ENCODE data around the gene PITX1.

Gene PITX1

DNA sequence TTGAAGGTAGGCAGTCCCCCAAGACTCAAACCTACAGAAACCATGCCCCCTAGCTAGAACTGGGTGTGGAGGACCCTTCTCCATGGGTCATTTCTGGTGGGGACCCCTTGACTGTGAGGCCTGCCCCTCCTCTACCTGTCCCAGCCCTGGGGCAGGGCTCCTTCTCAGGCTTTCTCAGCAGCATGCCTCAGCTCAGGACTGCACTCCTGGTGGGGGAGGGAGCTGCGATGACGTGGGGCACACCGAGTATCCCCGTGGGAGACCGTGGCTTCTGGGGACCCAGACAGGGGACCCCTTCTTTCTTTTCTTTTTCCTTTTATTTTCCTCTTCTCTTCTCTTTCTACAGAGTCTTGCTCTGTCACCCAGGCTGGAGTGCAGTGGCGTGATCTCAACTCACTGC lies 27.0 kb upstream of the PITX1 start:
- no peak for DNase-seq

DNA sequence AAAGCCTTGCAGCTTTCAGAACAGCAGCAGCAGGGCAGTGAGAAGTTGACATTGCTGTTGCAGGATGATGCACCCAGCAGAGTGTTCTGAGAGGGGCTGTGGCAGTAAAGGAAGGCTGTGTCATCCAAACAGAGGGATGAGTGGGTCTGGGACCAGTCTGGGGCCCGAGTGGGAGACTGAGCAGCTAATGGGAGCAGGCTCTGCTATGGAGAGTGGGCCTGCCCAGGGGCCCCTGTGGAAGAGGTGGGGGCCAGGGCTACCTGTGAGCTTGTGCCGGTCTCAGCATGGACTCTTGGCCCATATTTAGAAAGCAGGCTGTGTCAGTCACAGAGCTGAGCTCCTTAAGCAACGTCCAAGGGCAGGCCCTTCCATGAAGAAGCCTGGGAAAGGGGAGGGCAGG lies 26.0 kb upstream of the PITX1 start:
- no peak for DNase-seq

DNA sequence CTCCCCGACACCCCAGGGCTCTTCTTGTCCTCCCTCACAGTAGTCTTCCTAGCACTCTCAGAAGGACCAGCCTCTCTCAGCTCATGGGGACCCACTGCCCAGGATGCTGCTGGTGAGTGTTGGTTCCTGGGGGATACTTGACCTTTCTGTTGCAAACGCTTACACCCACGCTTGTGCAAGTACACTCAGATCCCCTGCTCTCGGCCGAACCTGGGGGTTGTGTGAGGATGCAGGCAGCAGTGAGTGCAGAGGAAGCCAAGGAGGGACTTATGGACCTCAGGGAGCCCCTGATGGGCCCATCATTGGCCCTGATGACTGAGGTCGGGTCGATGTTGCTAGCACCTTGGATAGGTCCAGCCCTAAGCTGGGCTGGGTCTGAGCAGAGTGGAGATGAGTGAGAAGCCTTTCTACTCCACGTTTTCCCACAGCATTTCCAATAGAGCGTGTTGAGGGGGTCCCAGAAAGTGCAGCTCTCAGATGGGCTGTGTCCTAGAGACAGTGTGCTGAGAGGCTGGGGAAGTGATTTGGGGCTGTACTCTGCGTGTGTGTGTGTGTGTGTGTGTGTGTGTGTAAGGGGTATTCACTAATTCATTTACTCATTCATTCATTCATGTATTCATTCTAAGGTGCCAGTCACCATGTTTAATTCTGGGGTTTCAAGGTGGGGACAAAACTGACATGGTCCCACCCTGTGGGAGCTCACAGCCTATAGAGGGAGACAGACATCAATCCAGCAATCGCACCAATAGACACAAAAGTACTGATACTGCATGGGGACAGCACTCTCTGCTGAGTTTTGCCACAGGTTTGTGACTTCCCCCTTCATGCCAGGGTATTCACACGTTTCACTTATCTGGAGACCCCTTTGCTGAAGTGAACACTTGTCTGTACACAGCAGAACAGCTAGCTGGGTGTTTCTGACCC lies 25.2 kb upstream of the PITX1 start:
- no peak for DNase-seq

DNA sequence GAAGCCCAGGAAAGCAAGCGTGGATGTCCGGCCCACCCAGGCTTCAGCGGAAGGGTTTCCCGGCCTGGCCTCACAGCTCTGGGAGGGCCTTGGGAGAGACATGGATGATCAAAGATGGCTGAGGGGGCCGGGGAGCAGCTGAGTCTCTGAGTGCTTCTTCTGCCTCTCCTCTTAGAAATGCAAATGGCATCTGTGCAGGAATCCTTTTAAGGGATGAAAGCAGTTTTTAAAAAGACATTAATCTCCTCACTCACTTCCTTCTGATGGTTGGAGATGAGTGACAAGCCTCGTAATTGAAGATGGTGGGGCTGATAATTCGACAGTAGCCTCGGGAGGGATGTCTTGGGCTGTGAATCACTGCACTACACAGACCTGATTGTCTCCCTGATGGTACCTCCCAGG lies 24.3 kb upstream of the PITX1 start:
- DNase-seq, result no peak

DNA sequence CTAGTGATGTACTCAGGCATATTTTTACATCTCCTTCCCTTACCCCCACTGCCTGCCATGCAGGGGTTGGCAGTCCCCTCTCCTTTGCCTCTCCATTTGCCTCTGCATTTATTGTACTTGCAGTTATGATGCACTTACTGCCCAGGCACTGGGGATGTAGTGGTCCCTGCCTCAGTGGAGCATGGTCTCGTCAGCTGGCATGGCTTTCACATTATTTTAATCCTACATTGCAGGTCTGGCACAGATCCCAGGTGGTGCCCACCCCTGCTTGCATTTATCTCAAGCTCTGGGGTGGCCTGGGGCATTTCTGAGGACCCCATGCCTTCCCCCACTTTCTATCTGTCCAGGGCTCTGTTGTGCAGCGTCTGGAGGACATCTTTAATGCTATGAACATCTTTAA lies 23.2 kb upstream of the PITX1 start:
- DNase-seq, result no peak

DNA sequence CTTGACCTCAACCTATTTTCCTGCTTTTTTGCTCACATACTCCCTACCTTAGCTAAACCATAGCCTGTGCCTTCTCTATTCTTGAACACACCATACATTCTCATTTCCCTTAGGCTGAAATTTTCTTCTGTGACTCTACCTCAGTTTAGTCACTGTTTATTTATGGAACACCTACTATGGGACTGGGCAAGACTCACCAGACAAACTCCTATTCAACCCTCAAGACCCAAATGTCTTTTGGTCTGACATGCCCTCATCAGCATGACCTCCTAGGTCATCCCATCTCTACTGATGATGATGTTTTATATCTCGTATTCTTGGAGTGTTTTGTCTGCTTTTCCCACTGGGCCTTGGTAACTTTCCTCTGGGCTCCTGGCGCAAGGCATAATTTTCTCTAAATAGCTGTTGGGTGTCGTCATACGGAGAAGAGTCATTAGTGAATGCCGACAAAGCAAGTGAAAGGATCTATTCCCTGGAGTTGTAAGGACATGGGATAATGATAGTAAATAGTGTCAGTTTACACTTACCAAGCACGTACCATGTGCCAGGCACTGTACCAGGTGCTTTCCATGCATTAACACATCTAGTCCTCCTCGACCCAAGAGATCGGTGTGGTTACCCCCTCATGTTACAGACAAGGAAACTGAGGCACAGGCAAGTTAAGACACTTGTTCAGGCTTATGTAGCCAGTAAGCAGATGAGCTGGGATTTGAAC lies 22.4 kb upstream of the PITX1 start:
- DNase-seq, result no peak

DNA sequence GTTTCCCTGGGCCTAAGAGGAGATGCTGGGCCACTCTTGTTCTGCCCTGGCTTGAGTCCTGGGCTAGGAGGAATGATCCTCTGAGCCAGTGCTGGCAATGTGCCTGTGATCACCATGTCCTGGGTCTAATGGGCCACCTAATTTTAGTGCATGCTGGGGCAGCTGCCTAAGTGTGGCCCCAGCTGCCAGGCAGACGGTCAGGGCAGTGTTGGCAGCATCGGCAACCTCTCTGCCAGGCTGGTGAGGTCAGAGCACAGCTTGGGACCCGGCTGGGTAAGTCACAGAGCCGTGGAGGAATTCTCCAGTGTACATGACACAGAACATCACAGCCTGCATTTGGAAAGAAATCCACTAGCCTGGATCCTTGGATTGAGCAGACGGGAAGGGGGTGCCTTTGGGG lies 21.4 kb upstream of the PITX1 start:
- no peak for DNase-seq

DNA sequence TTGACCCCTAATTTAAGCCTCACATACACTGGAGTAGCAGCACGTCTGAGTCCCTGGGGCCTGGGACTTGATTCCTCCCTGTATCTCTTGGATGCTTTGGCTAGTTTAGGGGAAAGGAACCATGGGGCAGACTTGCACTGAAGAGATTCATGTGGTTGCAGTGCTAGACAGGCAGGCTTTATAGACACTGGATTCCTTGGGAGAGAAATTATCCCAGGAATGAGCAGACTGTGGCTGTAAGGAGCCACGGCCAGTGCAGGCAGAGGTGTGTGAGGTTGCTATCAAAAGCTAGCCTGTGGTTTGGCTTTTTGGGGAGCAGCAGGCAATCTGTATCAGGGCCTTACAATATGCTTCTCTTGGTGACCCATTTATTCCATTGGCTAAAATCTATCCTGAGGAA lies 20.5 kb upstream of the PITX1 start:
- no peak for DNase-seq

DNA sequence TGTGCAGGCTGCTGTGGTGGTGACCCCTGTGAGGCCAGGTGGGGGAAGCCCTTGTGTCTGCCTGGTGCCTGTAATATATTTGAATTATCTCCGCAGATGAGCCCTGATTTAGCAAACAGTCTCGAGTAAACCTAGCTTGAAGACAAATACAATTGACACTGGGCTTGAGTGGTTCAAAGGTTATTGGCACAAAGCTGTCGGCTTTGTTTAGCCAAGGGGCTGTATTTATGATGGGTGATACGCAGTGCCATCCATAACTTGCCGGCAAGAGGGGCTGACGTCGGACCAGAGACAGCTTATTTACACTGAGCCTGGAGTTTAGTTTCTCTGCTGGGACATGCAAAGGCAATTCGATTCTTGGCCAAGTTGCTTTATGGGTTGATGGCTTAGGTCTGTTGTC lies 20.0 kb upstream of the PITX1 start:
- DNase-seq, result no peak

DNA sequence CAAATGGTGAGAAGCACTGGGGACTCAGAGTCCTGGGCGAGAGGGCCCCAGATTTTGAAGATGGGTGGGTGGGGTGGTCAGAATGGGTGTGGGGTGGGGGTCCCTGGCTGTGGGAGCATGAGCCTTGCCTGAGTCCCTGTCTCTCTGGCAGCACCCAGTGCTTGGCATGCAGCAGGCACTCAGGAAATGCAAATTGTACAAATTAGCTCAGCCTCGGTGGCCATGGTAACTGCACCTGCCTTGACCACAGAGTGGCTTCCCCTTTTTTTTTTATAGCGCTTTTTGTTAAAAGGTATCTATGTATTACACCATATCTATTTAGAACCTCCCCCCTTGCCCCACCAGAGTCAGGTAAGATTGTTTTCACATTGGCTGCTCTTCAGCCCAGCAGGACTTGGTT lies 19.2 kb upstream of the PITX1 start:
- DNase-seq, result no peak

DNA sequence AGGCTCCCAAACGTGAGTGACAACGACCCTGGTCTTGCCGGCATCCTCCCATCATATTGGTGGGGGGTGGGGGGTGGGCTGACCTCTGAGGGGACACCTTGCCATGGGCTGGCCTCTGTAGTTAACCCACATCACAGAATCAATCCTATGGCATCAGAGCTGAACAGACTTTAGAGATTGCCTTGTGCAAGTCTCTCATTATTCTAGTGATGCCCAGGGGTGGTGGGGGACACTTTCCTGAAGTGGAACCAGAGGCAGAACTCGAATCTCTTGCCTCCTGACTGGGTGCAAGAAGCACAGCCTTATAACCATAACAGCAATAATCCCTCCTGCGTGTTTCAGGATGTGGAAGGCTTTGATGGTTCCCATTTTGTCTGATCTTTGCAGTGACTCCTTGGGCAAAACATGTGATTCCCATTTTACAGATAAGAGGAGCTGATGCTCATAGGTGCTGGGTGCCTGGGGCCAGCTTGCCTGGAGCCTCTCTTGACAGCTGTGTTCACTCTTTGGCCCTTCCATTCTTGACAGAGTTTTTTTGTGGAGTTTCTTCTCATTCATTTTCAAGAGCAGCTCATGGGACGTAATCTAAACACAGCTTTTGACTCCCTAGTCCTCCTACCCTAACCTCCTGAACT lies 18.6 kb upstream of the PITX1 start:
- no peak for DNase-seq

DNA sequence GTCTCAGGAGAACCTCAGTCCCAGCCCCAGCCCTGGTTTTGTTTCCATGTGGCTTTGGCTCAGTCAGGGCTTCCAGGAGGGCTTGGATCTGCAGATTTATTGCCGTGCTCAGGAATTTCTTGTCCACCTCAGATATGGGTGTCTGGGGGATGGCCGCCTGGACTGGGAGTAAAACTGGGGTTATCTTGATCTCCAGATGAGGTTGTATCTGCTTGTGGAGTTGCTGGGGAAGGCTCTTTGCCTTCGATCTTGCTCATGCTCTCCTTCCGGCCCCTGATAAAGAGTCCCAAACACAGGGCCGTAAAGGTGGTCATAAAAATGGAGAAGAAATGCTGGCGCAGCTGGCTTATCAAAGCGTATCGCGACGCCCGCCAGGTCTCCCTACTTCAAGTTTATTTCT lies 17.8 kb upstream of the PITX1 start:
- no peak for DNase-seq

DNA sequence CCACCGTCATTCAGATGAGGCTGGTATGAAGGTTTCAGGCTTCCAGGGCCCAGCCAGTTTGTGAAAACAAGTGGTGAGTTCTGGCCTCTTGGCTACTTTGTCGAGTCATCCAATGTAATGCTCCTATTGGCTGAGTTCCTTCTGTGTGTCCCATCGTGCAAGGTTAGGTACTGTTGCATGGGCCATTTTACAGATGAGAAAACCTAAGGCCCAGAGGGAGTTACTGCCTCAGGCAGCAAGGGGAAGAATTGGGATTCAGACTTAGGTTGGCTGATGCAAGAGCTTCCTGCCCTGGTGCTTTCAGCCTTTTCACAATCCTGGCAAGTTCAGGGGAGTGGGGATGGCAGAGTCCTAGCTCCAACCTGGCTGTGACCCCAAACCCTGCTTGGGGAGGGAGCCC lies 17.4 kb upstream of the PITX1 start:
- no peak for DNase-seq

DNA sequence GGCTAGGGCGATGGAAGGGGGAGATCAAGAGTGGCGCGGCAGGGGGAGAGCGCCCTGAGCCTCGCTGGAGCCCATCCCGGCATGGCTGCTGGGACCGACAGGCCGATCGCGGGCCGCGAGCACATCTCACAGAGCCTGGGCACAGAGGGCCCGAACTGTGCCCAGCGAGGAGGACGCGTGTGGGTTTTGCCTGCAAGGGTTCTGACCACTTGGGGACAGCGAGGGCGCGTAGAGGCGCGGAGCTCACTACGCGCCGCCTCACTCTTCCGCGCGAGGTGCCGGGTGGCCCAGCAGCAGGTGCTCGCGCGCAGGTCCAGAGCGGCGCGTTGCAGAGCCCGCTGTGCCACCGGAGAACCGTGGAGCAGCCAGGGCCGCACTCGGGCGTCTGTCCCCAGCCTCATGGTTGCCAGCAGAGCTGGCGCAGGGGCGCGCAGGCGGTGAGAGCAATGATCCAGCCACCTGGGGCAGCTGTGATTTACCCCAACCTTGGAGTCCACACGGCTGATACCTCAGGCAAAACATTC lies 16.3 kb upstream of the PITX1 start:
- DNase-seq, result no peak

DNA sequence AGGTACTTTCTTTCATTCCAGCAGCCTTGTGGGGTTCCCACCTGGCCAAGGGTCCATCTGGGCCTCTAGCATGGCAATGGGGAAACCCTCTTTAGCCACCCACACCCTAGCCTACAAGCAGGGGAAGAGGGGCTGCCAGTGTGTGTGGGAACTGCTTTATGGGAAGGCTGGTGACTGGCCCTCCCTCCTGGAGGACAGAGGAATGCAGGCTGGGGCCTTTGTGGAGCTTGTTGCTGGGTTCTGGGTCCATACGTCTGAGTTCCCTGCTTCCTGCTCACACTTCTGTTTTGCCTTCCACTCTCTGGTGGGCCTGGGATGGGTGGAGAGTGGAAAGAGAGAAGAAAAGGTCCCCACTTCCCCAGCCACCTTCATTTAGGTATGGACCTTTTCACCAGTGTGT lies 14.9 kb upstream of the PITX1 start:
- DNase-seq, result no peak

DNA sequence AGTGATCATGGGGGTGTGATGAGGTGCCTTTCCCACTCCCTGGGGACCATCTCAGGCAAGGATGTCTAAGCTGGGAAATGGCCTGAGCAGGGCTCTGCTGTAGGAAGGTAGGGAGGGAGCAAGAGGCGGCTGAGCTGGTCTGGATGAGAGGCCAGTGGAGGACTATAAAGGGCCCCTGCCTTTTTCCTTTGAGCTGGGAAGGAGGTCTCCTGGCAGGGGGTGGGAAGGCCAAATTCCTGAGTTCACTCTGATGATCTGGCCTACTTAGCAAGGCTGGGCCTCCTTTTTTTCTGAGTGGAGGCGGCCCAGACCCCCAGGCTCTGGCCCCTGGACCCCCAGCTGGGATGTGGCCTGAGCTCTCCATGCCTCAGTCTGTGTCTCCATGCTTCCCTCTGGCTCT lies 14.3 kb upstream of the PITX1 start:
- no peak for DNase-seq

DNA sequence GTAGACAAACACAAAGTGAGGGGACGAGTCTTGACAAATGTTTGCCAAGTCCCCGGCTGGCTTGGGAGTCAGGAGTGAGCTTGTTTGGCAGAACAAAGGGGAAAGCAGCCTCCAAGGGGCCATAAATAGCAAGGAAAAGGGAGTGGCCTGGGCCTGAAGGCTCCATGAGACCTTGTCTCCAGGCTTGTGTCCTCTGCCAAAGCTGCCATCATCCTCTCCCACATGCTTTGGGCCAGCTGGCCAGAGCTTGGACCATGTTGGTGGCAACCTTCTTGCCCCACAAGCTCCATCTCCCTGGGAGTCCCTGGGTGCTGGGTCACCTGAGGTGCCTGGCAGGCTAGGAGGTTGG lies 13.3 kb upstream of the PITX1 start:
- DNase-seq, result no peak

DNA sequence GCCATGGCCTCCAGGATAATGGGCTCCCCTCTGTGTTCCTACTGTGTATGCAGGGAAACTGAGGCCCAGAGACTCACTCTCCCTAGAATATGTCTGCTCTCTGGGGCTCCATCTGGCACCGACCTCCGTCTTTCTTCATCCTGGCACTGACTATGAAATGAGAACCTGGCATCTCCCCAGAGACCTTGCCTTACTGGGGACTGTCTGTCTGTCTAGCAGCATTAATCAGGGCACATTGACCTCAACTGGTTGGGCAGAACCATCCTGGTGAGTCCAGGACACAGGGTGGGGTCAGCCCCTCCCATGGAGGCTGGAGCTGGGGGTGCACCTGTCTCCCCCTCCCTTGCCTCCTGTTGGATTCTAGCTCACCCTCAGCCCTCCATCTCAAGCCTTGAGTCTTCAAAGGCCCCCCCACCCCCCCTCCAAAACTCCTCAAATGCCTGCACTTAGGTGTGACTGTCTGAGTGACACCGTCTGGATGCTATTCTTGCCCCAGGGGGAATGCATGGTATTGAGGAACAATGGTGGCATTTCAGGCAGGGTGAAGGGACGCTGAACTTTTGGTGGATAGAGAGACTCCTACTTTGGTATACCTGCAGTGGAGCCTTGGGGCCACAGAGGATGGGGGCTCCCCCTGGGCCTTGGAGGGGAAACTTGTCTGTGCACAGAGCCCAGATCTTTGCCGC lies 12.8 kb upstream of the PITX1 start:
- DNase-seq, result no peak

DNA sequence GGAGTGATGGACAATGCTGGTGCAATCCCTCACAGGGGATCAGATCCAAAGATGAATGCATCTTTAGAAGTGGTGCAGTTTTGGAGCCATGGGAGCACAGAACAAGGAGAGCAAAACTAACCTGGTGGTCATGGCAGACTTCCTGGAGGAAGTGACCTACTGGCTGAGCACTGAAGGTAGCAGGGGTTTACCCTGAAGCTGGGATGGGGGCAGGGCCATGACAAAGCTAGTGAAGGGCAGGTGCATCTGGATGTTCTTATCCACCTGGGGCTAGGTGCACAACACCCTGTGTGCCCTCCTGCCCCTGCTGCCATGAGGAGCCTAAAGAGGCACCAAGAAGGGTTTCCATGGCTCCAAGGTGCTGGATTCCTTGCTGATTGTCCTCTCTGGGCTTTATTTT lies 11.5 kb upstream of the PITX1 start:
- no peak for DNase-seq

DNA sequence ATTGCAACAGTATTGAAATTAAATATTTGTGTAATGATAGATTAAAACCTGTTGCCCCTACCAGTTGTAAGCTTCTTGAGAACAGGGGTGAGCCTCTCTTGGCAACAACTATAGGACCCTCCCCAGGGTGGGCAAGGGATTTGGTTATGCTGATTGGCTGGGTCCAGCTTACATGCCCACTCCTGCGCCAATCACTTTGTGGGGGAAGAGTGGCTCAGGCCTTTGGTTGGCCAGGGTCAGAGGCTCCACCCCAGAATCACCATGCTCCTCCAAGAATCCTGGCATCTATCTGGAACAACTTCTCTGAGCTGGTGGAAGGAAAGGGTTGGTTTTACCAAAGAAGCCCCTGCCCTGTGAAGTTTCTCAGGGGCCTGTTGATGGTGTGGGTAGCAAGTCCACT lies 8.6 kb upstream of the PITX1 start:
- no peak for DNase-seq

DNA sequence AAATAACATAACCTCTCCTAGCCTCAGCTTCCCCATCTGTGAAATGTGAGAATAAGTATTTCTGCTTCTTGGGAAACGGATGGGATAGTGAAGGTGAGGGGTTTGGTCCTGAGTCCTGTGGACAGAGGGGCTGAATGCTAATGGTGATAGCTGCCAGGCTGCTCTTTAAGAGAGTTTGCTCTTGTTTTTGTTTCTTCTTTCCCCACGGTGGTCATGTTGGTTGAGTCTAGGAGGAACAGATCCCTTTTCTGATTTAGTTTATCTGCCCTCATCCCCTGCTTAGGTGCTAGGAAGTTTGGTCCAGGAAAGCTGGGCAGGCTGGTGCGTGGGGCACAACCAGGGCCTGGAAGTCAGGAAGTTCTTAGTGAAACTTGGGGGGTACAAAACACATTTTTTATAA lies 7.7 kb upstream of the PITX1 start:
- no peak for DNase-seq

DNA sequence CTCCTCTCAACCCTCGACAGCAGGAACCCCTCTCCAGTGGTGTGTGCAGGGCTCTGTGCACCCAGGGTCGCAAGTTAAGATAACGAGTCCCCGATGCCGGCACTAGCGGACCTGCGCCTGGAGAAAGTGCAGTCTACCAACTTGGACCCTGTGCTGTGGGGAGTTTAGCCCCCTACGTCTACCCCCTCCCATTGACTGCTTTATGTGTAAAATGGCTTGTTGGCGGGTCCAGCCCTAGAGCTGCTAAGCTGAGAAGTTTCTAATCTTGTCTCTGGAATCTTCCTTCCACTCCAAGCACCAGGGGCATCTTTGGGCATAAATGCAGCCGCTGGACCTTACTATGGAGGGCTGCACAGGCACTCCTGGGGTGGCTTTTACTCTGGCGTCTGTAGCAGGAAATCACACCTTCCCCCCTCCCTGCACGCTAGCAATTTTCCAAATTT lies 7.1 kb upstream of the PITX1 start:
- no peak for DNase-seq
